ENCODE data around the gene MMEL1.
A peak's percentile ranks its signal among the peaks of the same experiment; 100 is the strongest.

The MMEL1 gene

DNA sequence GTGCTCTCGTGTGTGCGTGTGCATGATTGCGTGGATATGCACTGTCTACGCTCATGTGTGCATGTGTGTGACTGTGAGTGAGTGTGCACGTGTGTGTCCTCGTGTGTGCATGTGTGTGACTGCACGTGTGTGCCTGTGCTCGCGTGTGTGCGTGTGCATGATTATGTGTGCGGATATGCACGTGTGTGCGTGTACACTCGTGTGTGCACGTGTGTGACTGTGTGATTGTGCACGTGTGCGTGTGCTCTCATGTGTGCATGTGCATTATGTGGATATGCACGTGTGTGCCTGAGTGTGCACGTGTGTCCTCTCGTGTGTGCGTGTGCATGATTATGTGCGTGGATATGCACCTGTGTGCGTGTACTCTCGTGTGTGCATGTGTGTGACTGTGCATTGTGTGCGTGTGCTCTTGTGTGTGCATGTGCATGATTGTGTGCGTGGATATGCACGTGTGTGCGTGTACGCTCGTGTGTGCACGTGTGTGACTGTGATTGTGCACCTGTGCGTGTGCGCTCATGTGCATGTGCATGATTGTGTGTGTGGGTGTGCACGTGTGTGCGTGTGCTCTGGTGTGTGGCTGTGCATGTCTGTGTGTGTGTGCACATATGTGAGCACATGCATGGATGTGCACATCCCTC, 2.2 kb downstream of the MMEL1 start:
- peak overlapping the region; percentile 95 for H3K14ac ChIP-seq (ENCODE audit: low read length)
- peak overlapping the region; percentile 92 for H2BK12ac ChIP-seq (ENCODE audit: low read length)
- no peak overlapping the region for H3K27ac ChIP-seq (replicated peaks; ENCODE audit: low read length)
- H3K79me1 ChIP-seq (ENCODE audit: low read depth, low read length), result no peaks in the 10 kb centered on the region
- H4K8ac ChIP-seq (ENCODE audit: low read depth, low read length), result no peak overlapping the region
- no peak overlapping the region for H3K4me2 ChIP-seq (ENCODE audit: insufficient read depth, low read length, poor library complexity, severe bottlenecking)
- no peak overlapping the region for H2AK5ac ChIP-seq (ENCODE audit: low read depth, low read length)
- no CpG with 5 or more reads among the region's 35 CpGs for WGBS, 2 donors (ENCODE audit: extremely low coverage in 2 of 2, insufficient read length in 2 of 2, insufficient replicate concordance in 1 of 2)
- peaks cover 3 to 8% of the 10 kb centered on the region in 2 donors for H3K4me1 ChIP-seq (ENCODE audit: control insufficient read depth in 2 of 2, insufficient read depth in 1 of 2, low read depth in 1 of 2, low read length in 2 of 2)
- H3K4ac ChIP-seq (ENCODE audit: low read length), result no peak overlapping the region
- H3K23ac ChIP-seq (ENCODE audit: low read depth, low read length, poor library complexity), result peak overlapping the region; percentile 82
- peaks cover 2 to 9% of the 10 kb centered on the region in 2 donors for H3K9me3 ChIP-seq (replicated peaks in 1 of 2; ENCODE audit: control insufficient read depth in 2 of 2, insufficient read depth in 1 of 2, low read depth in 1 of 2, low read length in 2 of 2)
- H3K36me3 ChIP-seq (replicated peaks in 1 of 2; ENCODE audit: control insufficient read depth in 2 of 2, insufficient read depth in 2 of 2, low read length in 2 of 2), result no peaks in the 10 kb centered on the region
- H4K91ac ChIP-seq (ENCODE audit: low read depth, low read length, poor library complexity), result no peak overlapping the region
- no peak overlapping the region for H2BK15ac ChIP-seq (ENCODE audit: low read length)
- peak overlapping the region; percentile 73 for H3K9ac ChIP-seq (ENCODE audit: low read depth, low read length, poor library complexity)
- peak overlapping the region; percentile 8 for H2BK120ac ChIP-seq (ENCODE audit: low read depth, low read length)
- H3K18ac ChIP-seq (ENCODE audit: low read length), result no peak overlapping the region
- H3K27me3 ChIP-seq (ENCODE audit: control insufficient read depth in 3 of 3, insufficient read depth in 3 of 3, low read depth in 1 of 3, low read length in 3 of 3), result peaks cover 17 to 62% (median 38%) of the 10 kb centered on the region in 3 experiments
- H2BK5ac ChIP-seq (ENCODE audit: low read length), result no peak overlapping the region
- H3K4me3 ChIP-seq (ENCODE audit: low read length in 2 of 2), result peak overlapping the region in 1 of 2 donors; percentile 51
- no peak overlapping the region for H2AFZ ChIP-seq (ENCODE audit: low read length)
- DNase-seq (ENCODE audit: low spot score), result no peak

DNA sequence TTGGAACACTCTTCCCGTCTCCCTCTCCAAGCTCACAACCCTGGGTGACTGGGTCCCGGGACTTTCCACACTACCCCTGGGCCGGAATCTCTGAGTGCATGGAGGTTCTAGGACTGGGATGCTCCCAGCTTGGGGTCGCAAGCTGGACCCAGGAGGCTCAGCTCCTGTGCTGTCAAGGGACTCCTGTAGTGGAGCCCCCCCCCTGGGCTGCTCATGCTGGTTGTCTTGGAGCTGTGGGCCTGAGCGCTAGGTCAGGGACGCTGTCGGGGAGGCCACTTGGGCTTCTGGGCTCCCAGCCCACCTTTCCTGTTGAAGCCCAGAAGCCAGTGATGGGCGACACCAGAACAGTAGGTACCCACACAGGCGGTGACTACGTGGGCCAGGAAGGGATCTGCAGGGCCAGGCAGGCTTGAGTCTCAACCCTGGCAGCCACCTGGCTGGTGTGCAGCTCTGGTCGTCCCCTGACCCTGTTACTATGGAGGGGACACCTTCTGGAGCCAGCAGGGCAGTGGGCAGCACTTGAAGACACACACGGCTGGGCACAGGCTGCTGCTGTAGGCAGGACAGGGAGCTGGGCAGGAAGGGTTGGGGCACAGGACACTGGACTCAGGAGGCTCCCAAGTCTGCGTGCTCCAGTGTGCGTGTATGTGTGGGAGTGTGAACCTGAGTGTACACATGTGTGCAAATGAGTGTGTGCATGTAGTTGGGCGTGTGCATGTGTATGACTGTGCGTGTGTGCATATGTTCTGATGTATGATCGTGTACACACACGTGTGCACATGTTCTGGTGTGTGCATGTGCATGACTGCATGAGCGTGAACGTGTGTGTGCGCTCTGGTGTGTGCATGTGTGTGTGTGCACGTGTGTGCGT, 3.0 kb downstream of the MMEL1 start:
- Histone ChIP-seq H3K79me1 (ENCODE audit: low read depth, low read length) (no peaks in the 10 kb centered on the region), H3K9me3 (replicated peaks in 1 of 2; ENCODE audit: control insufficient read depth in 2 of 2, insufficient read depth in 1 of 2, low read depth in 1 of 2, low read length in 2 of 2) (peaks cover 2 to 9% of the 10 kb centered on the region in 2 donors), H3K4me3 (ENCODE audit: low read length in 2 of 2) (peak overlapping the region in 1 of 2 donors; percentile 51), H3K18ac (ENCODE audit: low read length) (peak overlapping the region; percentile 94), H3K27ac (replicated peaks; ENCODE audit: low read length) (no peak overlapping the region), H2BK120ac (ENCODE audit: low read depth, low read length) (no peak overlapping the region), H3K14ac (ENCODE audit: low read length) (peak overlapping the region; percentile 95), H3K23ac (ENCODE audit: low read depth, low read length, poor library complexity) (peak overlapping the region; percentile 82), H3K9ac (ENCODE audit: low read depth, low read length, poor library complexity) (no peak overlapping the region), H2BK12ac (ENCODE audit: low read length) (peak overlapping the region; percentile 35), H3K4ac (ENCODE audit: low read length) (peak overlapping the region; percentile 42), H4K91ac (ENCODE audit: low read depth, low read length, poor library complexity) (no peak overlapping the region), H3K36me3 (replicated peaks in 1 of 2; ENCODE audit: control insufficient read depth in 2 of 2, insufficient read depth in 2 of 2, low read length in 2 of 2) (no peaks in the 10 kb centered on the region), H2BK5ac (ENCODE audit: low read length) (no peak overlapping the region), H2BK15ac (ENCODE audit: low read length) (peak overlapping the region; percentile 35), H3K27me3 (ENCODE audit: control insufficient read depth in 3 of 3, insufficient read depth in 3 of 3, low read depth in 1 of 3, low read length in 3 of 3) (peaks cover 17 to 69% (median 38%) of the 10 kb centered on the region in 3 experiments), H4K8ac (ENCODE audit: low read depth, low read length) (no peak overlapping the region), H3K4me1 (ENCODE audit: control insufficient read depth in 2 of 2, insufficient read depth in 1 of 2, low read depth in 1 of 2, low read length in 2 of 2) (peaks cover 3 to 8% of the 10 kb centered on the region in 2 donors), H3K4me2 (ENCODE audit: insufficient read depth, low read length, poor library complexity, severe bottlenecking) (peak overlapping the region; percentile 95), H2AFZ (ENCODE audit: low read length) (no peak overlapping the region), H2AK5ac (ENCODE audit: low read depth, low read length) (peak overlapping the region; percentile 58)
- no peak for DNase-seq (ENCODE audit: low spot score)
- no CpG with 5 or more reads among the region's 23 CpGs for WGBS, 2 donors (ENCODE audit: extremely low coverage in 2 of 2, insufficient read length in 2 of 2, insufficient replicate concordance in 1 of 2)

DNA sequence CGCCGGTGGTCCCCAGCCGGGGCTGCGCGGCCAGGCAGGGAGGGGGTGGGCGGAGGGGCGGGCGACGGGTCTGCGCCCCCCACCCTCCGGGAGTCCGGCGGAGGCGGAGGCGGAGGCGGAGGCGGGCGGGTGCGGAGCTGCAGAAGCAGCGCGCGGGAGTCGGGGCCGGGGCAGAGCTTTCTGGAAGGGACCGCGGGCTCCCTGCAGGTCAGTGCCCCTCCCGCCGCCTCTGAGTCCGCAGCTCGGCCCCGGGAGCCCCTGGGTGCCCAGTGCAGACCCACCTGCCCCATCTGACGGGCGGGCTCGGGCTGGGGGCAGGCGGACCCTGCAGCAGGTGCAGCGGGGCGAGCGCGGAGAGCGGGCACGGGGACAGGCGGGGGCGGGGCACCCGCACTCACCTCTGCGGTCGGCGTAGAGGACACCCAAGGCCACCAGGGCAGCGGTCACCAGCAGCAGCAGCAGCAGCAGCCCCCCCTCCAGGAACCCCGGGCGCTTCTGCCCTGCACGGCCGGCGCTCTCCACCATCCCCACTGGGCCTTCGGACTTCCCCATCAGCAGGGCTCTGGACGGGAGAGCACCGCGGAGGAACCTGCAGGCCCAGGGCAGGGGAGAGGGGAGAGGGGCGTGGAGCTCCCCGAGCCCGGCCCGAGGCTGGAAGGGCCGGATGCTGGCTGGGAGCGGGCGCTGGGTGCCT, 3.7 kb downstream of the MMEL1 start:
- Histone ChIP-seq H2BK5ac (ENCODE audit: low read length) (no peak overlapping the region), H2BK15ac (ENCODE audit: low read length) (peak overlapping the region; percentile 61), H3K4me3 (ENCODE audit: low read length in 2 of 2) (peak overlapping the region in 1 of 2 donors; percentile 74), H3K14ac (ENCODE audit: low read length) (no peak overlapping the region), H3K4me2 (ENCODE audit: insufficient read depth, low read length, poor library complexity, severe bottlenecking) (peak overlapping the region; percentile 95), H3K9ac (ENCODE audit: low read depth, low read length, poor library complexity) (peak overlapping the region; percentile 67), H3K79me1 (ENCODE audit: low read depth, low read length) (no peaks in the 10 kb centered on the region), H3K36me3 (replicated peaks in 1 of 2; ENCODE audit: control insufficient read depth in 2 of 2, insufficient read depth in 2 of 2, low read length in 2 of 2) (no peaks in the 10 kb centered on the region), H2AFZ (ENCODE audit: low read length) (peak overlapping the region; percentile 44), H3K9me3 (replicated peaks in 1 of 2; ENCODE audit: control insufficient read depth in 2 of 2, insufficient read depth in 1 of 2, low read depth in 1 of 2, low read length in 2 of 2) (peaks cover 2 to 9% of the 10 kb centered on the region in 2 donors), H3K27ac (replicated peaks; ENCODE audit: low read length) (no peak overlapping the region), H2BK120ac (ENCODE audit: low read depth, low read length) (no peak overlapping the region), H3K4ac (ENCODE audit: low read length) (no peak overlapping the region), H2BK12ac (ENCODE audit: low read length) (peak overlapping the region; percentile 34), H3K4me1 (ENCODE audit: control insufficient read depth in 2 of 2, insufficient read depth in 1 of 2, low read depth in 1 of 2, low read length in 2 of 2) (peaks cover 3 to 8% of the 10 kb centered on the region in 2 donors), H3K23ac (ENCODE audit: low read depth, low read length, poor library complexity) (no peak overlapping the region), H4K91ac (ENCODE audit: low read depth, low read length, poor library complexity) (no peak overlapping the region), H3K18ac (ENCODE audit: low read length) (peak overlapping the region; percentile 94), H2AK5ac (ENCODE audit: low read depth, low read length) (peak overlapping the region; percentile 58), H4K8ac (ENCODE audit: low read depth, low read length) (no peak overlapping the region), H3K27me3 (ENCODE audit: control insufficient read depth in 3 of 3, insufficient read depth in 3 of 3, low read depth in 1 of 3, low read length in 3 of 3) (peaks cover 17 to 77% (median 38%) of the 10 kb centered on the region in 3 experiments)
- DNase-seq (ENCODE audit: low spot score), result no peak
- no CpG with 5 or more reads among the region's 64 CpGs for WGBS, 2 donors (ENCODE audit: extremely low coverage in 2 of 2, insufficient read length in 2 of 2, insufficient replicate concordance in 1 of 2)

All from neuronal stem cell (in vitro differentiated cells).